22Rv1 (cell line): ENCODE data around the gene CDX1.

Experiments used
- CTCF ChIP-seq: fragments of 450-650 bp; IDR thresholded peaks from 2 replicates; pipeline ENCODE4 v1.5.1; 2017; ENCODE audit warnings: mild to moderate bottlenecking
- ZFX ChIP-seq: fragments of 450-650 bp; IDR thresholded peaks from 2 replicates; pipeline ENCODE4 v1.6.1; 2017; ENCODE audit warnings: antibody characterized with exemption, borderline replicate concordance

GRCh38 chr5:150197476-150197875 lies 30.9 kb downstream of the CDX1 start:
- TF ChIP-seq CTCF (no peak), ZFX (no peak)
